ENCODE data around the gene DNMT3A.
A peak's percentile ranks its signal among the peaks of the same experiment; 100 is the strongest.

The DNMT3A gene

GRCh38 chr2:25362434-25363145, 20.9 kb upstream of the DNMT3A start:
- TF ChIP-seq SIN3A (IDR thresholded peaks at IDR 0.05; ENCODE audit: borderline replicate concordance, insufficient read depth, low read length) (no peak), FOXP2 (optimal IDR thresholded peaks at IDR 0.05; ENCODE audit: borderline replicate concordance, extremely low read depth, extremely low read length, insufficient read depth) (no peak), POLR2AphosphoS5 (IDR thresholded peaks at IDR 0.05; ENCODE audit: low read depth, low read length) (no peak), REST (IDR thresholded peaks at IDR 0.05; ENCODE audit: insufficient read depth in 1 of 2, low read depth in 2 of 2, low read length in 2 of 2) (no peak), TAF1 (IDR thresholded peaks at IDR 0.05; ENCODE audit: borderline replicate concordance, insufficient read depth, low read length) (no peak)

- TF ChIP-seq FOXP2 (optimal IDR thresholded peaks at IDR 0.05; ENCODE audit: borderline replicate concordance, extremely low read depth, extremely low read length, insufficient read depth) = no peak
- peak; percentile 47; the same call in 1 of the 2 replicates for TF ChIP-seq POLR2AphosphoS5 (IDR thresholded peaks at IDR 0.05; ENCODE audit: low read depth, low read length)
Measured at GRCh38 chr2:25362049-25362433, 20.3 kb upstream of the DNMT3A start.

GRCh38 chr2:25361261-25362048, 19.7 kb upstream of the DNMT3A start:
- TF ChIP-seq TAF1 (IDR thresholded peaks at IDR 0.05; ENCODE audit: borderline replicate concordance, insufficient read depth, low read length) = no peak
- TF ChIP-seq POLR2AphosphoS5 (IDR thresholded peaks at IDR 0.05; ENCODE audit: low read depth, low read length) = no peak
- no peak for TF ChIP-seq FOXP2 (optimal IDR thresholded peaks at IDR 0.05; ENCODE audit: borderline replicate concordance, extremely low read depth, extremely low read length, insufficient read depth)
- no peak for TF ChIP-seq REST (IDR thresholded peaks at IDR 0.05; ENCODE audit: insufficient read depth in 1 of 2, low read depth in 2 of 2, low read length in 2 of 2)
- no peak for TF ChIP-seq SIN3A (IDR thresholded peaks at IDR 0.05; ENCODE audit: borderline replicate concordance, insufficient read depth, low read length)

- TF ChIP-seq SIN3A (IDR thresholded peaks at IDR 0.05; ENCODE audit: borderline replicate concordance, insufficient read depth, low read length) (no peak), TAF1 (IDR thresholded peaks at IDR 0.05; ENCODE audit: borderline replicate concordance, insufficient read depth, low read length) (no peak), FOXP2 (optimal IDR thresholded peaks at IDR 0.05; ENCODE audit: borderline replicate concordance, extremely low read depth, extremely low read length, insufficient read depth) (no peak), POLR2AphosphoS5 (IDR thresholded peaks at IDR 0.05; ENCODE audit: low read depth, low read length) (no peak), REST (IDR thresholded peaks at IDR 0.05; ENCODE audit: insufficient read depth in 1 of 2, low read depth in 2 of 2, low read length in 2 of 2) (no peak)
Measured at GRCh38 chr2:25358836-25359235, 17.1 kb upstream of the DNMT3A start.

- TF ChIP-seq TAF1 (IDR thresholded peaks at IDR 0.05; ENCODE audit: borderline replicate concordance, insufficient read depth, low read length) (no peak), POLR2AphosphoS5 (IDR thresholded peaks at IDR 0.05; ENCODE audit: low read depth, low read length) (no peak), FOXP2 (optimal IDR thresholded peaks at IDR 0.05; ENCODE audit: borderline replicate concordance, extremely low read depth, extremely low read length, insufficient read depth) (no peak), REST (IDR thresholded peaks at IDR 0.05; ENCODE audit: insufficient read depth in 1 of 2, low read depth in 2 of 2, low read length in 2 of 2) (no peak), SIN3A (IDR thresholded peaks at IDR 0.05; ENCODE audit: borderline replicate concordance, insufficient read depth, low read length) (no peak)
Measured at GRCh38 chr2:25358249-25358815, 16.6 kb upstream of the DNMT3A start.
